HepG2 (cell line): ENCODE data around the gene XXYLT1. TPM values are rescaled to one million over a fixed set of nuclear protein-coding genes. Genes with fewer than 3 reads are reported as not detected.
A peak's percentile ranks its signal among the peaks of the same experiment; 100 is the strongest.

Experiments
- ATF1 ChIP-seq: IDR thresholded peaks from 2 replicates; pipeline ENCODE4 v1.6.1; 2016; ENCODE audit warnings: mild to moderate bottlenecking, control low read depth
- BCL3 ChIP-seq: sonication (generic); formaldehyde crosslinking; IDR thresholded peaks from 2 replicates; pipeline ENCODE4 v1.5.1; 2020; ENCODE audit warnings: mild to moderate bottlenecking, missing genetic modification reagents, moderate library complexity
- FOSL2 ChIP-seq: sonication (generic); formaldehyde crosslinking; IDR thresholded peaks from 2 replicates; pipeline ENCODE4 v1.4.0; 2020; ENCODE audit warnings: missing genetic modification reagents
- GATAD2A ChIP-seq: IDR thresholded peaks from 2 replicates; pipeline ENCODE4 v1.6.1; 2016
- HDAC1 ChIP-seq: sonication (generic); formaldehyde crosslinking; IDR thresholded peaks from 2 replicates; pipeline ENCODE4 v1.5.1; 2020; ENCODE audit warnings: mild to moderate bottlenecking, missing genetic modification reagents
- MAX ChIP-seq: IDR thresholded peaks from 2 replicates; pipeline ENCODE4 v1.6.1; 2012; ENCODE audit warnings: inconsistent platforms
- TFE3 ChIP-seq: IDR thresholded peaks from 2 replicates; pipeline ENCODE4 v1.6.1; 2016
- TSC22D2 ChIP-seq: sonication (generic); formaldehyde crosslinking; IDR thresholded peaks from 2 replicates; pipeline ENCODE4 v1.5.1; 2020; ENCODE audit warnings: missing genetic modification reagents, mild to moderate bottlenecking, borderline replicate concordance
- ZFP91 ChIP-seq: sonication (generic); formaldehyde crosslinking; IDR thresholded peaks from 2 replicates; pipeline ENCODE4 v1.9.0; 2022; ENCODE audit warnings: missing genetic modification reagents, mild to moderate bottlenecking, borderline replicate concordance
- ZFX ChIP-seq: sonication (generic); formaldehyde crosslinking; IDR thresholded peaks from 2 replicates; pipeline ENCODE4 v1.4.0; 2020; ENCODE audit warnings: mild to moderate bottlenecking, low read depth, missing genetic modification reagents, moderate library complexity
- ZNF142 ChIP-seq: sonication (generic); formaldehyde crosslinking; IDR thresholded peaks from 2 replicates; pipeline ENCODE4 v1.4.0; 2020; ENCODE audit warnings: missing genetic modification reagents
- polyA plus RNA-seq, 8 experiments: library from polyadenylated mRNA; depleted of rRNA in 3 of 8; stranded (reverse) in 7 of 8; unstranded in 1 of 8; fragments of >200 nt; fragmentation: Illumina TruSeq in 4 of 8; extraction: Trizol in 4 of 8; gene quantifications; 2 replicates each; pipeline versions ENCODE4 v1.2.1 to v1.2.3, GENCODE V29; 2011 to 2016; ENCODE audit warnings: low read depth in 4 of 8, missing spikeins in 1 of 8, mixed read lengths in 1 of 8; ENCODE audit not compliant: insufficient read depth in 1 of 8
- total RNA-seq, 5 experiments: library from RNA; depleted of rRNA; stranded (reverse); fragments of >200 nt; fragmentation: Illumina TruSeq; extraction: Trizol; gene quantifications; 2 replicates each; pipeline ENCODE4 v1.2.3, GENCODE V29; 2016; ENCODE audit warnings: low read depth in 1 of 5
- TF ChIP-seq, protein P1 (sequence below): sonication (generic); formaldehyde crosslinking; IDR thresholded peaks from 2 replicates; pipeline ENCODE4 v1.4.0; 2020; ENCODE audit warnings: missing genetic modification reagents

Gene XXYLT1
- total and polyA plus RNA-seq, 2 of the 13 experiments (the other 11 are each of a cell fraction or from before 2014, with no cell fraction given), result 17.7 to 19.0 TPM

DNA sequence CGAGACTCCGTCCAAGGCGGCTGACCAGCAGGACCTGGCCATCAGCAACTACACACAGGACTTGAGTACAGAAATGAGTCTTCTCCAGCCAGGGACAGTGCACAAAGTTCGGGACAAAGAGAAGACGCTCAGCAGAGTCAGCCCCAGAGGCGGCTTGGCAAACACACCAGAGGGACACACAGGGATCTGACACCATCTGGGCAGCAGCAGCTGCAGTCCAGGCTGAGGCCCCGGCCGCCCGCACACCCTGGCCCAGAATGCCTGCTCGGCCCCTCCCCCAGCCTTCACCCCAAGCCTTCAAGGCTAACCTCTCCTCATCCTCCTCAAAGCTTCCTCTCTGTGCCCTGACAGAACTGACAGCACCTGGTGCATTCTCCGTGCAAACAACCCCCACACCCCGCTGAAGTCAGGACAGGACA is 61.1 kb downstream of the XXYLT1 start (continued):
- no peak for TF ChIP-seq TFE3
- TF ChIP-seq GATAD2A (CRISPR knock-in tag), result peak; percentile 20; the same call in 1 of the 2 replicates
- no peak for TF ChIP-seq FOSL2
- TF ChIP-seq TSC22D2, result no peak
- peak; percentile 40; the same call in 1 of the 2 replicates for TF ChIP-seq HDAC1 (CRISPR knock-in tag)
- no peak for TF ChIP-seq ATF1
- TF ChIP-seq ZFX (CRISPR knock-in tag), result no peak
- TF ChIP-seq, protein P1, sequence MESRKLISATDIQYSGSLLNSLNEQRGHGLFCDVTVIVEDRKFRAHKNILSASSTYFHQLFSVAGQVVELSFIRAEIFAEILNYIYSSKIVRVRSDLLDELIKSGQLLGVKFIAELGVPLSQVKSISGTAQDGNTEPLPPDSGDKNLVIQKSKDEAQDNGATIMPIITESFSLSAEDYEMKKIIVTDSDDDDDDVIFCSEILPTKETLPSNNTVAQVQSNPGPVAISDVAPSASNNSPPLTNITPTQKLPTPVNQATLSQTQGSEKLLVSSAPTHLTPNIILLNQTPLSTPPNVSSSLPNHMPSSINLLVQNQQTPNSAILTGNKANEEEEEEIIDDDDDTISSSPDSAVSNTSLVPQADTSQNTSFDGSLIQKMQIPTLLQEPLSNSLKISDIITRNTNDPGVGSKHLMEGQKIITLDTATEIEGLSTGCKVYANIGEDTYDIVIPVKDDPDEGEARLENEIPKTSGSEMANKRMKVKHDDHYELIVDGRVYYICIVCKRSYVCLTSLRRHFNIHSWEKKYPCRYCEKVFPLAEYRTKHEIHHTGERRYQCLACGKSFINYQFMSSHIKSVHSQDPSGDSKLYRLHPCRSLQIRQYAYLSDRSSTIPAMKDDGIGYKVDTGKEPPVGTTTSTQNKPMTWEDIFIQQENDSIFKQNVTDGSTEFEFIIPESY, result peak; percentile 18; the same call in 1 of the 2 replicates
- TF ChIP-seq ZFP91, result peak; percentile 47; the same call in 1 of the 2 replicates
- TF ChIP-seq BCL3, result 0 out of 2 replicates have a peak, but pooled peaks have one; percentile 42
- TF ChIP-seq MAX, result peak; percentile 38; the same call in 1 of the 2 replicates
- TF ChIP-seq ZNF142 (CRISPR knock-in tag), result no peak
